Hepatocyte (in vitro differentiated cells): ENCODE data around the gene PTPRN2. TPM values are rescaled to one million over a fixed set of nuclear protein-coding genes. Genes with fewer than 3 reads are reported as not detected.

Experiments
- DNase-seq: peaks from one replicate; pipeline ENCODE4 v3.0.0-alpha.2; 2016; ENCODE audit warnings: low spot score
- H2AFZ ChIP-seq: fragments of 200-600 bp; sonication (generic); 2 replicates; pipeline ENCODE4 v1.6.0; 2016; ENCODE audit warnings: antibody characterized with exemption, mild to moderate bottlenecking
- H3K27ac ChIP-seq: fragments of 200-600 bp; sonication (generic); 2 replicates; pipeline ENCODE4 v1.5.1; 2016; ENCODE audit warnings: mild to moderate bottlenecking
- H3K27me3 ChIP-seq: fragments of 200-600 bp; sonication (generic); 2 replicates; pipeline ENCODE4 v1.6.1; 2016
- H3K36me3 ChIP-seq: fragments of 200-600 bp; sonication (generic); replicated peaks from 2 replicates; pipeline ENCODE4 v1.5.1; 2016; ENCODE audit warnings: low read depth; ENCODE audit not compliant: insufficient read depth
- H3K4me1 ChIP-seq: fragments of 200-600 bp; sonication (generic); 2 replicates; pipeline ENCODE4 v1.5.1; 2016; ENCODE audit warnings: mild to moderate bottlenecking, moderate library complexity; ENCODE audit not compliant: insufficient read depth
- H3K4me2 ChIP-seq: fragments of 200-600 bp; sonication (generic); 2 replicates; pipeline ENCODE4 v1.6.0; 2016
- H3K4me3 ChIP-seq: fragments of 200-600 bp; sonication (generic); 2 replicates; pipeline ENCODE4 v1.5.1; 2016; ENCODE audit warnings: mild to moderate bottlenecking
- H3K79me2 ChIP-seq: fragments of 200-600 bp; sonication (generic); 2 replicates; pipeline ENCODE4 v1.6.0; 2017; ENCODE audit warnings: mild to moderate bottlenecking
- H3K9me2 ChIP-seq: fragments of 200-600 bp; sonication (generic); replicated peaks from 2 replicates; pipeline ENCODE4 v1.6.0; 2017; ENCODE audit warnings: mild to moderate bottlenecking; ENCODE audit not compliant: insufficient read depth
- H3K9me3 ChIP-seq: fragments of 200-600 bp; sonication (generic); 2 replicates; pipeline ENCODE4 v1.5.1; 2016; ENCODE audit warnings: low read depth, mild to moderate bottlenecking
- H4K20me1 ChIP-seq: fragments of 200-600 bp; sonication (generic); 2 replicates; pipeline ENCODE4 v1.6.0; 2016; ENCODE audit warnings: mild to moderate bottlenecking; ENCODE audit not compliant: insufficient read depth, poor library complexity, severe bottlenecking
- CTCF ChIP-seq: fragments of 200-600 bp; sonication (generic); IDR thresholded peaks from 2 replicates; pipeline ENCODE4 v1.5.1; 2016; ENCODE audit warnings: antibody characterized with exemption, mild to moderate bottlenecking; ENCODE audit not compliant: poor library complexity
- EZH2 ChIP-seq: fragments of 200-600 bp; sonication (generic); IDR thresholded peaks from 2 replicates; pipeline ENCODE4 v1.6.1; 2016; ENCODE audit warnings: antibody characterized with exemption, mild to moderate bottlenecking, borderline replicate concordance
- EZH2phosphoT487 ChIP-seq: fragments of 200-600 bp; sonication (generic); IDR thresholded peaks from one replicate; pipeline ENCODE4 v1.6.1; 2018; ENCODE audit warnings: antibody characterized with exemption, mild to moderate bottlenecking, low read depth, moderate library complexity; ENCODE audit not compliant: unreplicated experiment, severe bottlenecking
- WGBS: methylation state at CpG from one replicate; pipeline ENCODE4 v1.1.6; 2016; ENCODE audit warnings: low lambda C conversion rate; ENCODE audit errors: missing lambda C conversion rate; 5-methylcytosine and 5-hydroxymethylcytosine counted together
- polyA plus RNA-seq: library from polyadenylated mRNA; unstranded; fragments of >200 nt; fragmentation: Nextera tagmentation; extraction: Ambion mirVana; gene quantifications from 2 replicates; pipeline ENCODE4 v1.2.1, GENCODE V29; 2016
- total RNA-seq: library from RNA; depleted of rRNA; stranded (reverse); fragments of >200 nt; gene quantifications from 2 replicates; pipeline ENCODE4 v1.2.3, GENCODE V29; 2014

PTPRN2 gene
- total and polyA plus RNA-seq, 2 experiments from 2014 or later, result 2.1 to 3.3 TPM

GRCh38 chr7:157867685-157868305, 719.8 kb downstream of the PTPRN2 start:
- Histone ChIP-seq H3K4me3 (no peak overlapping the region), H3K9me3 (no peaks in the 10 kb centered on the region), H3K9me2 (no peaks in the 10 kb centered on the region), H3K79me2 (no peaks in the 10 kb centered on the region), H3K4me1 (no peaks in the 10 kb centered on the region), H4K20me1 (no peaks in the 10 kb centered on the region), H3K27me3 (no peaks in the 10 kb centered on the region), H3K27ac (no peak overlapping the region), H3K36me3 (no peaks in the 10 kb centered on the region), H2AFZ (no peak overlapping the region), H3K4me2 (no peak overlapping the region)
- no peak for DNase-seq
- 94% methylated on average over 15 of the region's 15 CpGs for WGBS
- no peak for TF ChIP-seq EZH2phosphoT487

- no peaks in the 10 kb centered on the region for H3K36me3 ChIP-seq
- WGBS, result 90% methylated on average over 10 of the region's 29 CpGs
- H3K4me2 ChIP-seq, result no peak overlapping the region
- TF ChIP-seq CTCF, result no peak
- no peak for TF ChIP-seq EZH2phosphoT487
- no peak for TF ChIP-seq EZH2
- H4K20me1 ChIP-seq, result no peaks in the 10 kb centered on the region
- H2AFZ ChIP-seq, result no peak overlapping the region
- H3K27ac ChIP-seq, result no peak overlapping the region
- no peak overlapping the region for H3K4me3 ChIP-seq
- no peaks in the 10 kb centered on the region for H3K4me1 ChIP-seq
- no peaks in the 10 kb centered on the region for H3K9me2 ChIP-seq
- DNase-seq, result no peak
- no peaks in the 10 kb centered on the region for H3K27me3 ChIP-seq
- no peaks in the 10 kb centered on the region for H3K79me2 ChIP-seq
- H3K9me3 ChIP-seq, result no peaks in the 10 kb centered on the region
These were observed 721.2 kb downstream of the PTPRN2 start for GRCh38 chr7:157866336-157866924.

- 87% methylated on average over 27 of the region's 27 CpGs for WGBS
- H3K4me1 ChIP-seq, result no peaks in the 10 kb centered on the region
These were observed 722.1 kb downstream of the PTPRN2 start for GRCh38 chr7:157865351-157866165.

More at GRCh38 chr7:157865351-157866165, 722.1 kb downstream of the PTPRN2 start:
- no peak for TF ChIP-seq EZH2phosphoT487
- TF ChIP-seq CTCF, result no peak
- TF ChIP-seq EZH2, result no peak
- Histone ChIP-seq H3K27me3 (no peaks in the 10 kb centered on the region), H3K79me2 (no peaks in the 10 kb centered on the region), H3K4me2 (no peak overlapping the region), H3K27ac (no peak overlapping the region), H3K9me2 (no peaks in the 10 kb centered on the region), H3K9me3 (no peaks in the 10 kb centered on the region), H3K4me3 (no peak overlapping the region), H3K36me3 (no peaks in the 10 kb centered on the region), H2AFZ (no peak overlapping the region), H4K20me1 (no peaks in the 10 kb centered on the region)
- no peak for DNase-seq
